Measurements from ENCODE around the gene CMIP.
A peak's percentile ranks its signal among the peaks of the same experiment; 100 is the strongest.
"Not testable (repeated sequence)": the region's sequence is repeated elsewhere in the genome, so short reads cannot be mapped to it uniquely, and the experiment has no call there.

CMIP gene

GRCh38 chr16:81731649-81732048, 287.0 kb downstream of the CMIP start:
- Mint-ChIP-seq H3K4me3 (no peak overlapping the region), H3K27me3 (no peaks in the 10 kb centered on the region), H3K27ac (no peak overlapping the region), H3K36me3 (no peaks in the 10 kb centered on the region), H3K9me3 (ENCODE audit: low read depth) (no peaks in the 10 kb centered on the region), H3K4me1 (ENCODE audit: low read depth) (peaks cover 12% of the 10 kb centered on the region)

- Mint-ChIP-seq H3K4me3 (no peak overlapping the region), H3K9me3 (ENCODE audit: low read depth) (no peaks in the 10 kb centered on the region), H3K27ac (no peak overlapping the region), H3K4me1 (ENCODE audit: low read depth) (peaks cover 13% of the 10 kb centered on the region), H3K27me3 (peaks cover 3% of the 10 kb centered on the region), H3K36me3 (no peaks in the 10 kb centered on the region)
Observed at GRCh38 chr16:81732699-81733098, 288.1 kb downstream of the CMIP start.

- Mint-ChIP-seq H3K36me3 (no peaks in the 10 kb centered on the region), H3K27me3 (peaks cover 3% of the 10 kb centered on the region), H3K27ac (no peak overlapping the region), H3K4me3 (no peak overlapping the region), H3K4me1 (ENCODE audit: low read depth) (peaks cover 16% of the 10 kb centered on the region), H3K9me3 (ENCODE audit: low read depth) (no peaks in the 10 kb centered on the region)
Observed at GRCh38 chr16:81733295-81733694, 288.7 kb downstream of the CMIP start.

- Mint-ChIP-seq H3K27me3 (peaks cover 3% of the 10 kb centered on the region), H3K4me1 (ENCODE audit: low read depth) (peaks cover 13% of the 10 kb centered on the region), H3K36me3 (no peaks in the 10 kb centered on the region), H3K9me3 (ENCODE audit: low read depth) (no peaks in the 10 kb centered on the region), H3K4me3 (no peak overlapping the region), H3K27ac (no peak overlapping the region)
Observed at GRCh38 chr16:81734632-81735434, 290.2 kb downstream of the CMIP start.

- H3K27ac Mint-ChIP-seq, result no peak overlapping the region
Observed at GRCh38 chr16:81737885-81738536, 293.4 kb downstream of the CMIP start.

GRCh38 chr16:81738783-81739496, 294.3 kb downstream of the CMIP start:
- no peaks in the 10 kb centered on the region for H3K36me3 Mint-ChIP-seq
- no peaks in the 10 kb centered on the region for H3K9me3 Mint-ChIP-seq (ENCODE audit: low read depth)
- peaks cover 4% of the 10 kb centered on the region for H3K4me1 Mint-ChIP-seq (ENCODE audit: low read depth)
- H3K4me3 Mint-ChIP-seq, result no peak overlapping the region
- H3K27ac Mint-ChIP-seq, result no peak overlapping the region
- peaks cover 3% of the 10 kb centered on the region for H3K27me3 Mint-ChIP-seq

More at GRCh38 chr16:81737885-81738536, 293.4 kb downstream of the CMIP start:
- Mint-ChIP-seq H3K4me3 (peak overlapping the region; percentile 74), H3K4me1 (ENCODE audit: low read depth) (peaks cover 4% of the 10 kb centered on the region), H3K36me3 (no peaks in the 10 kb centered on the region), H3K27me3 (peaks cover 3% of the 10 kb centered on the region), H3K9me3 (ENCODE audit: low read depth) (no peaks in the 10 kb centered on the region)

GRCh38 chr16:81739503-81739902, 294.9 kb downstream of the CMIP start:
- H3K27me3 Mint-ChIP-seq, result peaks cover 3% of the 10 kb centered on the region
- no peak overlapping the region for H3K27ac Mint-ChIP-seq
- H3K4me3 Mint-ChIP-seq, result no peak overlapping the region

GRCh38 chr16:81740169-81740568, 295.6 kb downstream of the CMIP start:
- Mint-ChIP-seq H3K9me3 (ENCODE audit: low read depth) (no peaks in the 10 kb centered on the region), H3K4me1 (ENCODE audit: low read depth) (peaks cover 4% of the 10 kb centered on the region), H3K4me3 (no peak overlapping the region), H3K36me3 (no peaks in the 10 kb centered on the region), H3K27ac (no peak overlapping the region), H3K27me3 (peaks cover 3% of the 10 kb centered on the region)

More at GRCh38 chr16:81739503-81739902, 294.9 kb downstream of the CMIP start:
- H3K9me3 Mint-ChIP-seq (ENCODE audit: low read depth), result no peaks in the 10 kb centered on the region
- H3K4me1 Mint-ChIP-seq (ENCODE audit: low read depth), result peaks cover 4% of the 10 kb centered on the region
- no peaks in the 10 kb centered on the region for H3K36me3 Mint-ChIP-seq

- not testable (repeated sequence) for H3K9me3 Mint-ChIP-seq (ENCODE audit: low read depth); H3K27ac Mint-ChIP-seq; H3K36me3 Mint-ChIP-seq; H3K27me3 Mint-ChIP-seq; H3K4me3 Mint-ChIP-seq
- peaks cover 13% of the 10 kb centered on the region for H3K4me1 Mint-ChIP-seq (ENCODE audit: low read depth)
Observed at GRCh38 chr16:81741430-81741770, 296.8 kb downstream of the CMIP start.

GRCh38 chr16:81744385-81744784, 299.8 kb downstream of the CMIP start:
- Mint-ChIP-seq H3K9me3 (ENCODE audit: low read depth) (no peaks in the 10 kb centered on the region), H3K36me3 (no peaks in the 10 kb centered on the region), H3K27me3 (no peaks in the 10 kb centered on the region), H3K4me1 (ENCODE audit: low read depth) (peaks cover 10% of the 10 kb centered on the region), H3K4me3 (no peak overlapping the region), H3K27ac (no peak overlapping the region)

- Mint-ChIP-seq H3K9me3 (ENCODE audit: low read depth) (no peaks in the 10 kb centered on the region), H3K36me3 (no peaks in the 10 kb centered on the region), H3K4me3 (no peak overlapping the region), H3K4me1 (ENCODE audit: low read depth) (peaks cover 10% of the 10 kb centered on the region), H3K27ac (no peak overlapping the region), H3K27me3 (no peaks in the 10 kb centered on the region)
Observed at GRCh38 chr16:81744911-81745310, 300.3 kb downstream of the CMIP start.

- Mint-ChIP-seq H3K27me3 (no peaks in the 10 kb centered on the region), H3K4me1 (ENCODE audit: low read depth) (peaks cover 10% of the 10 kb centered on the region), H3K9me3 (ENCODE audit: low read depth) (no peaks in the 10 kb centered on the region), H3K4me3 (peak overlapping the region; percentile 89), H3K27ac (peak overlapping the region; percentile 93), H3K36me3 (no peaks in the 10 kb centered on the region)
Observed at GRCh38 chr16:81745704-81746558, 301.3 kb downstream of the CMIP start.

- H3K27ac Mint-ChIP-seq, result no peak overlapping the region
- no peaks in the 10 kb centered on the region for H3K27me3 Mint-ChIP-seq
- H3K36me3 Mint-ChIP-seq, result no peaks in the 10 kb centered on the region
- H3K4me3 Mint-ChIP-seq, result peak overlapping the region; percentile 89
- H3K9me3 Mint-ChIP-seq (ENCODE audit: low read depth), result no peaks in the 10 kb centered on the region
- peaks cover 10% of the 10 kb centered on the region for H3K4me1 Mint-ChIP-seq (ENCODE audit: low read depth)
Observed at GRCh38 chr16:81746566-81746965, 302.0 kb downstream of the CMIP start.

- H3K27me3 Mint-ChIP-seq, result no peaks in the 10 kb centered on the region
- H3K27ac Mint-ChIP-seq, result no peak overlapping the region
- no peaks in the 10 kb centered on the region for H3K36me3 Mint-ChIP-seq
- no peak overlapping the region for H3K4me3 Mint-ChIP-seq
- H3K9me3 Mint-ChIP-seq (ENCODE audit: low read depth), result no peaks in the 10 kb centered on the region
- H3K4me1 Mint-ChIP-seq (ENCODE audit: low read depth), result peaks cover 10% of the 10 kb centered on the region
Observed at GRCh38 chr16:81748476-81749198, 304.0 kb downstream of the CMIP start.
